GM12878 (cell line): ENCODE measurements around the gene ERVK3-1. TPM values are rescaled to one million over a fixed set of nuclear protein-coding genes. Genes with fewer than 3 reads are reported as not detected.
A peak's percentile ranks its signal among the peaks of the same experiment; 100 is the strongest.

Experiments used
- CHD1 ChIP-seq: IDR thresholded peaks from 2 replicates; pipeline ENCODE4 v1.6.1; 2012; ENCODE audit warnings: low read depth, low read length, improper control_type of control experiment
- DPF2 ChIP-seq: fragments of 450-650 bp; IDR thresholded peaks from 2 replicates; pipeline ENCODE4 v1.6.1; 2017; ENCODE audit warnings: mild to moderate bottlenecking
- ELK1 ChIP-seq: IDR thresholded peaks from 2 replicates; pipeline ENCODE4 v1.6.1; 2012; ENCODE audit warnings: low read depth, low read length, improper control_type of control experiment
- EP300 ChIP-seq, 2 experiments: fragments of 150-350 bp in 1 of 2; IDR thresholded peaks; 2 replicates each; pipeline ENCODE4 v1.6.1; 2011 to 2012; ENCODE audit warnings: low read depth in 2 of 2, low read length in 2 of 2, borderline replicate concordance in 1 of 2, improper control_type of control experiment in 1 of 2, inconsistent platforms in 1 of 2; ENCODE audit not compliant: control insufficient read depth in 1 of 2
- FOS ChIP-seq: IDR thresholded peaks from 3 replicates; pipeline ENCODE4 v1.6.1; 2011; ENCODE audit warnings: borderline replicate concordance; ENCODE audit not compliant: insufficient read length; ENCODE audit errors: extremely low read depth
- FOXM1 ChIP-seq: IDR thresholded peaks from 2 replicates; pipeline ENCODE4 v1.6.1; 2012; ENCODE audit warnings: low read depth, mild to moderate bottlenecking, inconsistent platforms, low read length, moderate library complexity
- HDGF ChIP-seq: fragments of 450-650 bp; IDR thresholded peaks from 2 replicates; pipeline ENCODE4 v1.6.1; 2016; ENCODE audit warnings: antibody characterized with exemption
- IKZF1 ChIP-seq: fragments of 450-650 bp; conservative IDR thresholded peaks from 2 replicates; pipeline ENCODE4 v1.6.1; 2017; ENCODE audit warnings: antibody characterized with exemption, mild to moderate bottlenecking
- MEF2B ChIP-seq: fragments of 450-650 bp; IDR thresholded peaks from 2 replicates; pipeline ENCODE4 v1.6.1; 2018; ENCODE audit warnings: mild to moderate bottlenecking, moderate library complexity; ENCODE audit not compliant: partially characterized antibody, poor library complexity, severe bottlenecking
- NBN ChIP-seq: fragments of 450-650 bp; IDR thresholded peaks from 2 replicates; pipeline ENCODE4 v1.6.1; 2016
- NFYA ChIP-seq: IDR thresholded peaks from 2 replicates; pipeline ENCODE4 v1.6.1; 2011; ENCODE audit warnings: low read depth, mild to moderate bottlenecking, low read length, improper control_type of control experiment, borderline replicate concordance
- NRF1 ChIP-seq: conservative IDR thresholded peaks from 2 replicates; pipeline ENCODE4 v1.6.1; 2011; ENCODE audit warnings: mild to moderate bottlenecking, low read depth, low read length, improper control_type of control experiment
- POLR2A ChIP-seq: IDR thresholded peaks from 2 replicates; pipeline ENCODE4 v1.6.1; 2011; ENCODE audit warnings: low read depth, mild to moderate bottlenecking, low read length
- SIN3A ChIP-seq: IDR thresholded peaks from 2 replicates; pipeline ENCODE4 v1.6.1; 2012; ENCODE audit warnings: low read depth, low read length, improper control_type of control experiment
- SP1 ChIP-seq: IDR thresholded peaks from one replicate; pipeline ENCODE4 v1.6.1; 2011; ENCODE audit warnings: low read depth, low read length
- SUPT20H ChIP-seq: IDR thresholded peaks from 2 replicates; pipeline ENCODE4 v1.6.1; 2011; ENCODE audit warnings: low read depth, mild to moderate bottlenecking, low read length, moderate library complexity, borderline replicate concordance; ENCODE audit not compliant: control insufficient read depth
- YBX1 ChIP-seq: fragments of 450-650 bp; IDR thresholded peaks from 2 replicates; pipeline ENCODE4 v1.6.1; 2016; ENCODE audit warnings: antibody characterized with exemption
- YY1 ChIP-seq: IDR thresholded peaks from 2 replicates; pipeline ENCODE4 v1.6.1; 2011; ENCODE audit warnings: low read depth, mild to moderate bottlenecking, low read length
- ZNF24 ChIP-seq: fragments of 450-650 bp; IDR thresholded peaks from 2 replicates; pipeline ENCODE4 v1.6.1; 2017; ENCODE audit warnings: antibody characterized with exemption, mild to moderate bottlenecking
- polyA plus RNA-seq, 11 experiments: library from polyadenylated mRNA; depleted of rRNA in 4 of 11; unstranded in 6 of 11; stranded (reverse) in 5 of 11; fragments of >200 nt; fragmentation: Nextera tagmentation in 4 of 11; fragmentation: Illumina TruSeq in 1 of 11; extraction: Ambion mirVana in 4 of 11; extraction: Trizol in 1 of 11; gene quantifications; 1 replicate in 1 of 11; 2 replicates in 10 of 11; pipeline versions ENCODE4 v1.2.1 to v1.2.3, GENCODE V29; 2011 to 2016; ENCODE audit warnings: inconsistent platforms in 2 of 11, missing spikeins in 2 of 11, low read depth in 1 of 11
- total RNA-seq, 4 experiments: library from RNA; depleted of rRNA in 3 of 4; stranded (reverse); fragments of >200 nt in 3 of 4; fragmentation: Illumina TruSeq in 1 of 4; extraction: Trizol in 1 of 4; gene quantifications; 2 replicates each; pipeline versions ENCODE4 v1.2.1 to v1.2.3, GENCODE V29; 2013 to 2021
- TF ChIP-seq, protein P1 (sequence below): fragments of 450-650 bp; IDR thresholded peaks from 2 replicates; pipeline ENCODE4 v1.6.1; 2017; ENCODE audit warnings: mild to moderate bottlenecking, moderate library complexity
- TF ChIP-seq, protein P2 (sequence below): fragments of 450-650 bp; IDR thresholded peaks from 2 replicates; pipeline ENCODE4 v1.6.1; 2016; ENCODE audit warnings: mild to moderate bottlenecking
- TF ChIP-seq, protein P3 (sequence below): fragments of 450-650 bp; conservative IDR thresholded peaks from 2 replicates; pipeline ENCODE4 v1.6.1; 2017; ENCODE audit warnings: mild to moderate bottlenecking, moderate library complexity

ERVK3-1 gene
- total and polyA plus RNA-seq, 10 of the 15 experiments (the other 5 are each of a cell fraction or from before 2014, with no cell fraction given): 59.3 to 172 (median 95.8) TPM

GRCh38 chr19:58346961-58347929 lies 42.1 kb downstream of the ERVK3-1 start (continued):
- TF ChIP-seq EP300 (IDR thresholded peaks at IDR 0.05; ENCODE audit: borderline replicate concordance in 1 of 2, control insufficient read depth in 1 of 2, low read depth in 2 of 2, low read length in 2 of 2): no peak
- TF ChIP-seq FOS: no peak
- TF ChIP-seq IKZF1: peak; percentile 96
- no peak for TF ChIP-seq NFYA
- TF ChIP-seq YY1: 0 out of 2 replicates have a peak, but pooled peaks have one; percentile 29
- TF ChIP-seq FOXM1: no peak
- TF ChIP-seq DPF2: peak; percentile 55; the same call in 1 of the 2 replicates
- TF ChIP-seq SP1: peak; percentile 62
- TF ChIP-seq, protein P1, sequence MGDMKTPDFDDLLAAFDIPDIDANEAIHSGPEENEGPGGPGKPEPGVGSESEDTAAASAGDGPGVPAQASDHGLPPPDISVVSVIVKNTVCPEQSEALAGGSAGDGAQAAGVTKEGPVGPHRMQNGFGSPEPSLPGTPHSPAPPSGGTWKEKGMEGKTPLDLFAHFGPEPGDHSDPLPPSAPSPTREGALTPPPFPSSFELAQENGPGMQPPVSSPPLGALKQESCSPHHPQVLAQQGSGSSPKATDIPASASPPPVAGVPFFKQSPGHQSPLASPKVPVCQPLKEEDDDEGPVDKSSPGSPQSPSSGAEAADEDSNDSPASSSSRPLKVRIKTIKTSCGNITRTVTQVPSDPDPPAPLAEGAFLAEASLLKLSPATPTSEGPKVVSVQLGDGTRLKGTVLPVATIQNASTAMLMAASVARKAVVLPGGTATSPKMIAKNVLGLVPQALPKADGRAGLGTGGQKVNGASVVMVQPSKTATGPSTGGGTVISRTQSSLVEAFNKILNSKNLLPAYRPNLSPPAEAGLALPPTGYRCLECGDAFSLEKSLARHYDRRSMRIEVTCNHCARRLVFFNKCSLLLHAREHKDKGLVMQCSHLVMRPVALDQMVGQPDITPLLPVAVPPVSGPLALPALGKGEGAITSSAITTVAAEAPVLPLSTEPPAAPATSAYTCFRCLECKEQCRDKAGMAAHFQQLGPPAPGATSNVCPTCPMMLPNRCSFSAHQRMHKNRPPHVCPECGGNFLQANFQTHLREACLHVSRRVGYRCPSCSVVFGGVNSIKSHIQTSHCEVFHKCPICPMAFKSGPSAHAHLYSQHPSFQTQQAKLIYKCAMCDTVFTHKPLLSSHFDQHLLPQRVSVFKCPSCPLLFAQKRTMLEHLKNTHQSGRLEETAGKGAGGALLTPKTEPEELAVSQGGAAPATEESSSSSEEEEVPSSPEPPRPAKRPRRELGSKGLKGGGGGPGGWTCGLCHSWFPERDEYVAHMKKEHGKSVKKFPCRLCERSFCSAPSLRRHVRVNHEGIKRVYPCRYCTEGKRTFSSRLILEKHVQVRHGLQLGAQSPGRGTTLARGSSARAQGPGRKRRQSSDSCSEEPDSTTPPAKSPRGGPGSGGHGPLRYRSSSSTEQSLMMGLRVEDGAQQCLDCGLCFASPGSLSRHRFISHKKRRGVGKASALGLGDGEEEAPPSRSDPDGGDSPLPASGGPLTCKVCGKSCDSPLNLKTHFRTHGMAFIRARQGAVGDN: peak; percentile 29; the same call in 1 of the 2 replicates
- TF ChIP-seq SIN3A: no peak
- TF ChIP-seq ZNF24: peak; percentile 66; the same call in 1 of the 2 replicates
- TF ChIP-seq POLR2A: peak; percentile 76
- peak; percentile 67 for TF ChIP-seq NBN
- TF ChIP-seq, protein P2, sequence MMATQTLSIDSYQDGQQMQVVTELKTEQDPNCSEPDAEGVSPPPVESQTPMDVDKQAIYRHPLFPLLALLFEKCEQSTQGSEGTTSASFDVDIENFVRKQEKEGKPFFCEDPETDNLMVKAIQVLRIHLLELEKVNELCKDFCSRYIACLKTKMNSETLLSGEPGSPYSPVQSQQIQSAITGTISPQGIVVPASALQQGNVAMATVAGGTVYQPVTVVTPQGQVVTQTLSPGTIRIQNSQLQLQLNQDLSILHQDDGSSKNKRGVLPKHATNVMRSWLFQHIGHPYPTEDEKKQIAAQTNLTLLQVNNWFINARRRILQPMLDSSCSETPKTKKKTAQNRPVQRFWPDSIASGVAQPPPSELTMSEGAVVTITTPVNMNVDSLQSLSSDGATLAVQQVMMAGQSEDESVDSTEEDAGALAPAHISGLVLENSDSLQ: 0 out of 2 replicates have a peak, but pooled peaks have one; percentile 13
- TF ChIP-seq SUPT20H: no peak
- no peak for TF ChIP-seq CHD1
- TF ChIP-seq NRF1: peak; percentile 67
- TF ChIP-seq, protein P3, sequence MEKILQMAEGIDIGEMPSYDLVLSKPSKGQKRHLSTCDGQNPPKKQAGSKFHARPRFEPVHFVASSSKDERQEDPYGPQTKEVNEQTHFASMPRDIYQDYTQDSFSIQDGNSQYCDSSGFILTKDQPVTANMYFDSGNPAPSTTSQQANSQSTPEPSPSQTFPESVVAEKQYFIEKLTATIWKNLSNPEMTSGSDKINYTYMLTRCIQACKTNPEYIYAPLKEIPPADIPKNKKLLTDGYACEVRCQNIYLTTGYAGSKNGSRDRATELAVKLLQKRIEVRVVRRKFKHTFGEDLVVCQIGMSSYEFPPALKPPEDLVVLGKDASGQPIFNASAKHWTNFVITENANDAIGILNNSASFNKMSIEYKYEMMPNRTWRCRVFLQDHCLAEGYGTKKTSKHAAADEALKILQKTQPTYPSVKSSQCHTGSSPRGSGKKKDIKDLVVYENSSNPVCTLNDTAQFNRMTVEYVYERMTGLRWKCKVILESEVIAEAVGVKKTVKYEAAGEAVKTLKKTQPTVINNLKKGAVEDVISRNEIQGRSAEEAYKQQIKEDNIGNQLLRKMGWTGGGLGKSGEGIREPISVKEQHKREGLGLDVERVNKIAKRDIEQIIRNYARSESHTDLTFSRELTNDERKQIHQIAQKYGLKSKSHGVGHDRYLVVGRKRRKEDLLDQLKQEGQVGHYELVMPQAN: peak; percentile 76
- no peak for TF ChIP-seq ELK1
- TF ChIP-seq YBX1: no peak
- TF ChIP-seq HDGF: peak; percentile 51; the same call in 1 of the 2 replicates
- peak; percentile 25 for TF ChIP-seq MEF2B
